CD4-positive, alpha-beta T cell treated with Interleukin-1 beta for 1 hour (primary cell): ENCODE measurements around the gene KRTAP6-2.

Experiments used
- DNase-seq, 2 donors: peaks; one replicate each; pipeline ENCODE4 v3.0.0-alpha.2; 2020 to 2022

Gene KRTAP6-2

GRCh38 chr21:30563630-30564029 is 35.1 kb downstream of the KRTAP6-2 start:
- no peak for DNase-seq

DNA sequence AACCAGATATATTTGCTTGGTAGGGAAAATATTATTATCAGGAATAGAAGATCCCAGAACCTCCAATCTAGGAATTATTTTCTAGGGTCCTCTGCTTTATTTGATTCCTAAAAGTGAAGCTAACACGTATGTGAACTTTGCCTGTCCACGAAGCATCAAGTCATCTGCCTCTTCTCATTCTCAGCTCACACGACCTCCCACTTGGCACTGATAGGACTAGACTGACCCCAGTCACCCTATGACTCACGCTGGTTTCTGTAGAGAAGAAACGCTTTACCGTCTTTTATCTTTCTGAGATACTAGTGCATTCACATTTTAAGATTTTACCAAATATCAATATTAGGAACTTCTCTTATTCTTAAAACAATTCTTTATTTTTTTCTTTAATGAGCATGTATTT is 35.6 kb downstream of the KRTAP6-2 start:
- DNase-seq, result no peak

- no peak for DNase-seq
Measured at GRCh38 chr21:30561957-30562356, 36.7 kb downstream of the KRTAP6-2 start.

- no peak for DNase-seq
Measured at GRCh38 chr21:30561264-30561895, 37.3 kb downstream of the KRTAP6-2 start, which contains the start of gene KRTAP19-7. Gene KRTAP19-7 (minus strand): TSS chr21:30561314. CDS start chr21:30561289, 25 bp downstream.

DNA sequence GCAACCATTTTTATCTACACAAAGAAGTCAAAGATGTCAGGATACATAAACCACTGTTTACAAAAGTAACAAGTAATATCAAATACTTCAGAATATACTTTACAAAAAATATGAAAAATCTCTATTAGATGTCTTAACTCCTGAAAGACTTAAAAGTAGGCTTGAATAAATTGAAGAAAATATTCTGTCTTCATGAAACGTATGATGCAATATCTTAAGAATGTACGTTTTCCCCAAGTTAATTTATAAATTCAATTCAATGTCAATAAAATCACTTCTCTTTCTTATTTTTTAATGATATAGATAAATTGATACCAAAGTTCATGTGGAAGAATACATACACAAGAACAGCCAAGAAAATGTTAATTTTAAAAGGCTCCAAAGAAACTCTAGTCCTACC is 43.6 kb downstream of the KRTAP6-2 start:
- no peak for DNase-seq

GRCh38 chr21:30552782-30553181 is 45.9 kb downstream of the KRTAP6-2 start:
- no peak for DNase-seq
